ENCODE results near the gene LIN37. TPM values are rescaled to one million over a fixed set of nuclear protein-coding genes. Genes with fewer than 3 reads are reported as not detected.

Gene LIN37
- total and polyA plus RNA-seq, 2 experiments from 2014 or later = 12.0 to 13.6 TPM

GRCh38 chr19:35801828-35802227 lies 53.5 kb downstream of the LIN37 start:
- no peak overlapping the region for H3K4me2 ChIP-seq
- DNase-seq (ENCODE audit: low spot score) = no peak
- WGBS (ENCODE audit: low lambda C conversion rate, missing lambda C conversion rate) = 77% methylated on average over 3 of the region's 3 CpGs
- H3K27ac ChIP-seq = no peak overlapping the region
- no peak overlapping the region for H3K4me3 ChIP-seq
- no peaks in the 10 kb centered on the region for H4K20me1 ChIP-seq (ENCODE audit: insufficient read depth, poor library complexity, severe bottlenecking)
- no peaks in the 10 kb centered on the region for H3K9me3 ChIP-seq (ENCODE audit: low read depth)
- H3K27me3 ChIP-seq = peaks cover 16% of the 10 kb centered on the region
- H3K79me2 ChIP-seq = no peaks in the 10 kb centered on the region
- H2AFZ ChIP-seq = no peak overlapping the region
- no peaks in the 10 kb centered on the region for H3K9me2 ChIP-seq (replicated peaks; ENCODE audit: insufficient read depth)
- no peak for TF ChIP-seq EZH2 (IDR thresholded peaks at IDR 0.05; ENCODE audit: borderline replicate concordance)
- TF ChIP-seq CTCF (IDR thresholded peaks at IDR 0.05; ENCODE audit: poor library complexity) = no peak
- TF ChIP-seq EZH2phosphoT487 (IDR thresholded peaks at IDR 0.05; ENCODE audit: low read depth, severe bottlenecking, unreplicated experiment) = no peak
- no peaks in the 10 kb centered on the region for H3K4me1 ChIP-seq (ENCODE audit: insufficient read depth)
- no peaks in the 10 kb centered on the region for H3K36me3 ChIP-seq (replicated peaks; ENCODE audit: insufficient read depth, low read depth)

Other genes with a start within 250 kb of the LIN37 start
- gene DMKN, start 234.9 kb upstream of the LIN37 start, total RNA-seq = 57.0 and 64.1 TPM in 2 replicates
- gene DMKN, start 234.9 kb upstream of the LIN37 start, polyA plus RNA-seq = 99.5 and 111 TPM in 2 replicates
- gene SBSN, start 220.3 kb upstream of the LIN37 start, total RNA-seq = 0.40 TPM in 1 of 2 replicates, not detected in the other
- 0.19 and 0.66 TPM in 2 replicates for gene SBSN, start 220.3 kb upstream of the LIN37 start, polyA plus RNA-seq
- gene GAPDHS, start 215.1 kb upstream of the LIN37 start, total RNA-seq = not detected in 2 replicates
- gene GAPDHS, start 215.1 kb upstream of the LIN37 start, polyA plus RNA-seq = not detected in 2 replicates
- 115 and 133 TPM in 2 replicates for gene TMEM147, start 202.9 kb upstream of the LIN37 start, total RNA-seq
- 287 and 288 TPM in 2 replicates for gene TMEM147, start 202.9 kb upstream of the LIN37 start, polyA plus RNA-seq
- gene ATP4A, start 184.9 kb upstream of the LIN37 start, total RNA-seq = 5.0 and 6.4 TPM in 2 replicates
- gene ATP4A, start 184.9 kb upstream of the LIN37 start, polyA plus RNA-seq = 3.5 and 5.1 TPM in 2 replicates
- gene PMIS2, start 162.4 kb upstream of the LIN37 start, total RNA-seq = not detected in 2 replicates
- not detected in 2 replicates for gene PMIS2, start 162.4 kb upstream of the LIN37 start, polyA plus RNA-seq
- gene HAUS5, start 135.8 kb upstream of the LIN37 start, total RNA-seq = 4.9 and 6.3 TPM in 2 replicates
- 12.6 and 15.4 TPM in 2 replicates for gene HAUS5, start 135.8 kb upstream of the LIN37 start, polyA plus RNA-seq
- gene RBM42, start 119.5 kb upstream of the LIN37 start, total RNA-seq = 43.3 and 43.6 TPM in 2 replicates
- 113 and 125 TPM in 2 replicates for gene RBM42, start 119.5 kb upstream of the LIN37 start, polyA plus RNA-seq
- 1.0 and 1.4 TPM in 2 replicates for gene ETV2, start 106.8 kb upstream of the LIN37 start, total RNA-seq
- 0.79 and 3.5 TPM in 2 replicates for gene ETV2, start 106.8 kb upstream of the LIN37 start, polyA plus RNA-seq
- 586 and 603 TPM in 2 replicates for gene COX6B1, start 100.3 kb upstream of the LIN37 start, total RNA-seq
- 635 and 692 TPM in 2 replicates for gene COX6B1, start 100.3 kb upstream of the LIN37 start, polyA plus RNA-seq
- gene UPK1A, start 82.1 kb upstream of the LIN37 start, total RNA-seq = 3.6 and 7.8 TPM in 2 replicates
- gene UPK1A, start 82.1 kb upstream of the LIN37 start, polyA plus RNA-seq = 19.6 and 27.5 TPM in 2 replicates
- gene ZBTB32, start 44.0 kb upstream of the LIN37 start, total RNA-seq = not detected in 2 replicates
- 0.11 and 0.80 TPM in 2 replicates for gene ZBTB32, start 44.0 kb upstream of the LIN37 start, polyA plus RNA-seq
- gene KMT2B, start 30.6 kb upstream of the LIN37 start, total RNA-seq = 6.9 and 12.8 TPM in 2 replicates
- gene KMT2B, start 30.6 kb upstream of the LIN37 start, polyA plus RNA-seq = 9.3 and 10.7 TPM in 2 replicates
- 3.6 and 5.6 TPM in 2 replicates for gene IGFLR1, start 6.1 kb upstream of the LIN37 start, total RNA-seq
- gene IGFLR1, start 6.1 kb upstream of the LIN37 start, polyA plus RNA-seq = 4.5 and 4.6 TPM in 2 replicates
- 11.4 and 27.4 TPM in 2 replicates for gene U2AF1L4, start 3.2 kb upstream of the LIN37 start, total RNA-seq
- 60.7 and 76.0 TPM in 2 replicates for gene U2AF1L4, start 3.2 kb upstream of the LIN37 start, polyA plus RNA-seq
- gene PSENEN, start 2.9 kb upstream of the LIN37 start, total RNA-seq = 24.8 and 39.1 TPM in 2 replicates
- gene PSENEN, start 2.9 kb upstream of the LIN37 start, polyA plus RNA-seq = 106 and 127 TPM in 2 replicates
- 7.1 and 14.2 TPM in 2 replicates for gene HSPB6, start 8.5 kb downstream of the LIN37 start, total RNA-seq
- gene HSPB6, start 8.5 kb downstream of the LIN37 start, polyA plus RNA-seq = 235 and 240 TPM in 2 replicates
- gene PROSER3, start 9.6 kb downstream of the LIN37 start, total RNA-seq = 3.7 and 12.2 TPM in 2 replicates
- gene PROSER3, start 9.6 kb downstream of the LIN37 start, polyA plus RNA-seq = 26.5 and 30.7 TPM in 2 replicates
- 0.84 and 6.7 TPM in 2 replicates for gene ARHGAP33, start 27.0 kb downstream of the LIN37 start, total RNA-seq
- 7.9 and 11.4 TPM in 2 replicates for gene ARHGAP33, start 27.0 kb downstream of the LIN37 start, polyA plus RNA-seq
- 5.1 and 6.8 TPM in 2 replicates for gene PRODH2, start 64.3 kb downstream of the LIN37 start, total RNA-seq
- gene PRODH2, start 64.3 kb downstream of the LIN37 start, polyA plus RNA-seq = 7.1 and 13.9 TPM in 2 replicates
- 0.30 and 0.36 TPM in 2 replicates for gene NPHS1, start 103.9 kb downstream of the LIN37 start, total RNA-seq
- gene NPHS1, start 103.9 kb downstream of the LIN37 start, polyA plus RNA-seq = 0.15 and 0.76 TPM in 2 replicates
- gene KIRREL2, start 108.3 kb downstream of the LIN37 start, total RNA-seq = 0.12 and 1.4 TPM in 2 replicates
- gene KIRREL2, start 108.3 kb downstream of the LIN37 start, polyA plus RNA-seq = 0.64 and 2.3 TPM in 2 replicates
- gene APLP1, start 120.0 kb downstream of the LIN37 start, total RNA-seq = 19.8 and 29.0 TPM in 2 replicates
- 115 and 147 TPM in 2 replicates for gene APLP1, start 120.0 kb downstream of the LIN37 start, polyA plus RNA-seq
- 2.7 and 3.9 TPM in 2 replicates for gene NFKBID, start 152.0 kb downstream of the LIN37 start, total RNA-seq
- gene NFKBID, start 152.0 kb downstream of the LIN37 start, polyA plus RNA-seq = 7.3 and 10.8 TPM in 2 replicates
- 0.97 and 1.4 TPM in 2 replicates for gene HCST, start 154.0 kb downstream of the LIN37 start, total RNA-seq
- 3.9 and 4.8 TPM in 2 replicates for gene HCST, start 154.0 kb downstream of the LIN37 start, polyA plus RNA-seq
- 2.8 and 5.9 TPM in 2 replicates for gene TYROBP, start 159.7 kb downstream of the LIN37 start, total RNA-seq
- gene TYROBP, start 159.7 kb downstream of the LIN37 start, polyA plus RNA-seq = 2.9 and 4.9 TPM in 2 replicates
- gene LRFN3, start 187.8 kb downstream of the LIN37 start, total RNA-seq = 4.7 and 5.3 TPM in 2 replicates
- gene LRFN3, start 187.8 kb downstream of the LIN37 start, polyA plus RNA-seq = 15.6 and 19.2 TPM in 2 replicates
- 34.4 and 36.5 TPM in 2 replicates for gene SDHAF1, start 246.6 kb downstream of the LIN37 start, total RNA-seq
- gene SDHAF1, start 246.6 kb downstream of the LIN37 start, polyA plus RNA-seq = 23.9 and 28.6 TPM in 2 replicates

Data from hepatocyte (in vitro differentiated cells).